HG02571 (cell line): ENCODE measurements around the gene RASL12.
"Not testable (repeated sequence)": the region's sequence is repeated elsewhere in the genome, so short reads cannot be mapped to it uniquely, and the experiment has no call there.

Experiments
- ATAC-seq: cut with Tn5 transposase; IDR thresholded peaks from one replicate; pipeline ENCODE4 v1.9.1; 2021; ENCODE audit warnings: mild to moderate bottlenecking, moderate library complexity; ENCODE audit not compliant: unreplicated experiment

RASL12 gene

DNA sequence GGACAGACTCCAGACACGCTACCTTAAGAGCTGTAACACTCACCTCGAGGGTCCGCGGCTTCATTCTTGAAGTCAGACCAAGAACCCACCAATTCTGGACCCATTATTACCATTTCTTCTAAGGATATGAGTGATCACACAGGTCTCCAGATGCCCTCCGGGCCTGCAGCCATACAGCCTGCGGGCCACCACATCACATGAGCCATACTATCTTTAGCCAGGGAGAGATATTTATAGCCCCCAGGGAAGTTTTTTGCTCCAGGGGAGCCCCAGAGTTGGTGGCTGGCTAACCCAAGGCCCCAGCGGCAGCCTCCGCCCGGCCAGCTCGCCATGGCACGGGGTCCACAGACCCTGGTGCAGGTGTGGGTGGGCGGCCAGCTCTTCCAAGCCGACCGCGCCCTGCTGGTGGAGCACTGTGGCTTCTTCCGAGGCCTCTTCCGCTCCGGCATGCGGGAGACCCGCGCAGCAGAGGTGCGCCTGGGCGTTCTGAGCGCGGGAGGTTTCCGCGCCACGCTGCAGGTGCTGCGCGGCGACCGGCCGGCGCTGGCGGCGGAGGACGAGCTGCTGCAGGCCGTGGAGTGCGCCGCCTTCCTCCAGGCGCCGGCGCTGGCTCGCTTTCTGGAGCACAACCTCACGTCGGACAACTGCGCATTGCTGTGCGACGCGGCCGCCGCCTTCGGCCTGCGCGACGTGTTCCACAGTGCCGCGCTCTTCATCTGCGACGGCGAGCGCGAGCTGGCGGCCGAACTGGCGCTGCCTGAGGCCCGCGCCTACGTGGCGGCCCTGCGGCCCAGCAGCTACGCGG, 8.9 kb upstream of the RASL12 start, which contains the start of gene KBTBD13:
TSS of gene KBTBD13 (plus strand) at position 261 of the 805 bp plus-strand sequence. CDS start at position 331, 70 bp downstream.
- no peak for ATAC-seq

DNA sequence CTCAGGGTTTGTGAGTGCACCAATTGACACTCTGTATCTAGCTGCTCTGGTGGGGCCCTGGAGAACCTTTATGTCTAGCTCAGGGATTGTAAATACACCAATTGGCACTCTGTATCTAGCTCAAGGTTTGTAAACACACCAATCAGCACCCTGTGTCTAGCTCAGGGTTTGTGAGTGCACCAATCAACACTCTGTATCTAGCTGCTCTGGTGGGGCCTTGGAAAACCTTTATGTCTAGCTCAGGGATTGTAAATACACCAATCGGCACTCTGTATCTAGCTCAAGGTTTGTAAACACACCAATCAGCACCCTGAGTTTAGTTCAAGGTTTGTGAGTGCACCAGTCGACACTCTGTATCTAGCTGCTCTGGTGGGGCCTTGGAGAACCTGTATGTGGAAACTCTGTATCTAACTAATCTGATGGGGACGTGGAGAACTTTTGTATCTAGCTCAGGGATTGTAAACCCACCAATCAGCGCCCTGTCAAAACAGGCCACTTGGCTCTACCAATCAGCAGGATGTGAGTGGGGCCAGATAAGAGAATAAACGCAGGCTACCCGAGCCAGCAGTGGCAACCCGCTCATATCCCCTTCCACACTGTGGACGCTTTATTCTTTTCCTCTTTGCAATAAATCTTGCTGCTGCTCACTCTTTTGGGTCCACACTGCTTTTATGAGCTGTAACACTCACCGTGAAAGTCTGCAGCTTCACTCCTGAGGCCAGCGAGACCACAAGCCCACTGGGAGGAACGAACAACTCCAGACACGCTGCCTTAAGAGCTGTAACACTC, 8.0 kb upstream of the RASL12 start:
- ATAC-seq = not testable (repeated sequence)

DNA sequence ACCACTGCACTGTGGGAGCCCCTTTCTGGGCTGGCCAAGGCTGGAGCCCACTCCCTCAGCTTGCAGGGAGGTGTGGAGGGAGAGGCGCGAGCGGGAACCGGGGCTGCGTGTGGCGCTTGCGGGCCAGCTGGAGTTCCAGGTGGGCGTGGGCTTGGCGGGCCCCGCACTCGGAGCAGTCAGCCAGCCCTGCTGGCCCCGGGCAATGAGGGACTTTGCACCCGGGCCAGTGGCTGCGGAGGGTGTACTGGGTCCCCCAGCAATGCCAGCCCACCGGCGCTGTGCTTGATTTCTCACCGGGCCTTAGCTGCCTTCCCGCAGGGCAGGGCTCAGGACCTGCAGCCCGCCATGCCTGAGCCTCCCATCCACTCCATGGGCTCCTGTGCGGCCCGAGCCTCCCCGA, 7.2 kb upstream of the RASL12 start:
- not testable (repeated sequence) for ATAC-seq

DNA sequence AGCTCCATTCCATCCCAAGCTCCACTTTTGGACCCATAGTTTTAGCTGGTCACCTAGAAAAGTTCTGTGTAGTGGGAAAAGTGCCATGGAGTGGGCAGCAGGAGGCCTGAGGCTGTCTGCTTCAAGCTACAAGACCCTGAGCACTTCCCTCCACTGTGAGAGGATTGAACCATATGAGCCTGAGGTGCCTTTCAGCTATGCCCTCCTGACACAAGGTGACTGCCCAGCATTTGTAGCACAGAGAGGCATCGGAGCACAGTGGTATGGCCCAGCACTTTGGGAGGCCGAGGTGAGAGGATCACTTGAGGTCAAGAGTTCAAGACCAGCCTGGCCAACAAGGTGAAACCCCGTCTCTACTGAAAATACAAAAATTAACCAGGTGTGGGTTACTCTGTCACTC, 4.8 kb upstream of the RASL12 start:
- no peak for ATAC-seq

DNA sequence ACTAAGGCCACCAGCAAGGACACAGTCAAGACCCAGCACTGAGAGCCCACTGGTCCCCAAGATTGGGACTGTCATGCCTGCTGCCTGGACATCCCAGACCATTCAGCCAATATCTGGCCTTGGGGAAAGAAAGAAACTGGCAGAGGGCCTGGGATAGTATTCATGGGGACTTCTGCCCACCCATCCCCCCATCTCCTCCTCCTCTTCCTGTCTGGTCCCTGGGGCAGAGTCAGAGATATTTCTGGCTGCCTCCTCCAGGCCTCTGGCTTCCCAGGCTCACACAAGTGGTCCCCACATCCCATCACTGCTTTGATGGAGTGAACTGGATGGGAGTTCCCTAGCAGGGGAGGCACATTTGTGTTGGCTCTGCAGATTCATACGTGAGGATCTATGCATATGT, 4.2 kb upstream of the RASL12 start:
- no peak for ATAC-seq

DNA sequence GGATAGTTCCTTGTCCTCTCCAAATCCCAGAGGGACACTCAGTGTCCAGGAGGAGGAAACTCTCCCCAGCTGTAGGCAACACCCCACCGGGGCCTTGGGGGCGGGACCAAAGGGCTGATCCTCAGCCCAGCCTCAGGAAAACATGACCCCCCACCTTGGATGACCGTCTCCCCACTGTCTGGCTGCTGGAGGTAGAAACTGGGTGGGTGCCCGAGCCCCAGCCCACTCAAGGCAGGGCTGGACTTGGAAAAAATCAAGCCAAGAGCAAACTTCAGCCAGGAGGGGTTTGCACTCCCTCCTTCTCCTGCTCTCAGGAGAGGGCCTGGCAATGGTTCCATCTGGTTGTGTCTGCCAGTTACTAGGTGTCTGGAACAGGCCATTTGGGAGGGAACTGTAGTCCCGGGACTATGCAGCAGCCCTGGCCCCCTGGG, 3.6 kb upstream of the RASL12 start:
- no peak for ATAC-seq

DNA sequence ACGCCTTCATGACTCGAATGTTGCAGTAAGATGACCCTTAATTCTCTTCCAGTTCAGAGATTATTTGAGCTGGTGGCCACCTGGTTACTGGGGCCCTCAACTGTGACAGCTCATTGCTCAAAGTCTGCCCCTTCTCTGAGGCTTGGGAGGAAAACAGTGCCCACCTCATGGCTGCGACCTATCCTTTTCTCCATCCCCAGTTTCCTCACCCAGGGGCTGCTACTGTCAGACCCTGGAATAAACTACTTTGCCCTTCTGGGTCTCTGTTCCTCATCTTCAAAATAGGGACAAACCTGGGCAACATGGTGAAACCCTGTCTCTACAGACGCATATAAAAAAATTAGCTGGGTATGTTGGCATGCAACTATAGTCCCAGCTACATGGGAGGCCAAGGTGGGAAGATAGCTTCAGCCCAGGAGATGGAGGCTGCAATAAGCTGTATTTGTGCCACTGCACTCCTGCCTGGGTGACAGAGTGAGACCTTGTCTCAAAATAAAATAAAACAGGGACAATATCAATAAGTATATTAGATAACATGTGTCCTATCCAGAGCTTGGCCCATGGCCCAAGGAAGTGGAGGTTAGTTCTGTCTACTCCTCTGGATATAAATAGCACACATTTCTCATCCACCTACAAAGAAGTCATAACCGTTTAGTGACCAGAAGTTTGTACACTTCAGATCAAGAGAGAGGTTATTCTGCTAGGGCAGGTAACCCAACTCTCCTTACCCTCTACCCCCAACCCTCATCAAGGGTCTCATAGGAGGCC, 2.2 kb upstream of the RASL12 start:
- ATAC-seq = no peak

DNA sequence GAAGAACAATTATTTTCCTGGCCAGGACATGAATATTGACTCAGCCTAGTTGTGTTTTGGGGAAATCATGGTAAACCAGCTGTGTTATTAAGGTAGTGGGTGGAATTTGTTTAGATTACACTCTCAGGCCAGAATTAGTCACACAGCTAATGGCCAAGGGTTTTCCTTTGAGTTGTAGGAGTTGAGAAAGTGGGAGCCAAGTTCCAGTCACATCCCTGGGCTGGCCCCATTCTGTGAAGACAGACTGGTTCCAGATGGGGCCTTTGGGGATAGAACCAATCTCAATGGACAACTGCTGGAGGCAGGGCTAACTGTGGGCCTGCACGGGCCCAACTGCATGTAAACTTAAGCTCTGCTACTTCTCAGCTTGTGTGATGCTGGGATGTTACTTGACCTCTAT, 1.4 kb upstream of the RASL12 start:
- no peak for ATAC-seq

DNA sequence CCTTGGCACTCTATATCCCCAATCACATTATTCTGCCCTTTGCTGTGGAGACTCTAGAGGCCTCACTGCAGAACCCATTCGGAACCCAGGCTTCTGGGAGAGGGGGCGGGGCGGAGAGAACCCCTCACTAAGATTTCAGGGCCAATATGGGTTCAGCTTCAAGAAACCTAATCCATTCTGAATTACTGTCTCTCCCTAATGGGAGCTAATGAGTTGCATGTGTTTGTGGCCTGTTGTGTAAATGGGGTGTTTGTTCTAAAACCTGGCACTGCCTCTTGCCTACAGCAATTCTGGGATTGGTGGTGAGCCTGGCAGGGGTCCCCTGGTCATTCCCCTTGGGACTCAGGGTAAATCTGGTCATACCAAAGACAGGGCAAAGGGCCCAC, 605 bp upstream of the RASL12 start:
- no peak for ATAC-seq

DNA sequence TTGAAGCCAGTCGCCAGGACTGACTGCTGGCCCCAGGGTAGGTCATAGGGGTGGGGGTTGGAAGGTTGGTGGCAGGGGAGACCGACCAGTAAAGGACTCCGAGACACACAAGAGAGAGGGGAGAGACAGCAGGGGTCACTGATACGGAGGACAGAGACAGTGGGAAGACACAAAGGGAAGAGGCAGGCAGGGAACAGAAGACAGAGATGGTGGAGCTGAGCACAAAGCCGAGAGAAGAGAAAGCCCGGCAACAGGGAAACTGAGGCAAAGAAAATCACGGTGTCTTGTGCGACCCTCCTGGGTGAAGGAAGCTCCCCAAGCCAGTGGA, 510 bp downstream of the RASL12 start:
- no peak for ATAC-seq

DNA sequence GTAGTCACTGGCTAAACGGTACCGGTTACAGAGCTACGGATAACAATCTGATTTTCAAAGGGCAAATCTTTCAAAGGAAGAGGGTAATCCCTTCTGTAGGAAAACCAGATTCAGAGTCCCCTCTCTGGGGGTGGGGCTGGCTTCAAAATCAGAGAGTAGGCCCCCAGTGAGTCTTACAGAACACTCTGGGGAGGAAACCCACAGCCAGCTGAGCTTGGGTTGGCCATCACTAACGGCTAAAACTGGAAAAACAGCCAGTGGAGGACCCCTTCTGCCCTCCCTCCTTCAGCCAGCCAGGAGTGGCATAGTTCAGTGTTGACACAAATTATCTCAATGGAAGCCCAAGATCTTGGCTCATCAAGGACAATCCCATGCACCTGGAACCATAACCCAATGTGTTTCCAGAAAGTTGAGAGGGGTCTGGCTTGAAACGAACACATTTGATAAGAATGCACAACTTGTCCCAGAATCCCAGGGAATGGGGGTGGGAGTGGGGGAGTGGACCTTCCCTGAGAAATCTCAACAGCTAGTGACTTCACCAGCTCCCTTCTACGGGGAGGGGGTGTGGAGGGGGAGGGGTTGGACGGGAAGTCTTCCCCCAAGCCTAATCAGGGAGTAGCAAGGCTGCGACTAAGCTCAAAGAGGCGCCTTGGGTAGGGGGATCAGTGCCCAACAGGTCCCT, 1.0 kb downstream of the RASL12 start:
- ATAC-seq = no peak

DNA sequence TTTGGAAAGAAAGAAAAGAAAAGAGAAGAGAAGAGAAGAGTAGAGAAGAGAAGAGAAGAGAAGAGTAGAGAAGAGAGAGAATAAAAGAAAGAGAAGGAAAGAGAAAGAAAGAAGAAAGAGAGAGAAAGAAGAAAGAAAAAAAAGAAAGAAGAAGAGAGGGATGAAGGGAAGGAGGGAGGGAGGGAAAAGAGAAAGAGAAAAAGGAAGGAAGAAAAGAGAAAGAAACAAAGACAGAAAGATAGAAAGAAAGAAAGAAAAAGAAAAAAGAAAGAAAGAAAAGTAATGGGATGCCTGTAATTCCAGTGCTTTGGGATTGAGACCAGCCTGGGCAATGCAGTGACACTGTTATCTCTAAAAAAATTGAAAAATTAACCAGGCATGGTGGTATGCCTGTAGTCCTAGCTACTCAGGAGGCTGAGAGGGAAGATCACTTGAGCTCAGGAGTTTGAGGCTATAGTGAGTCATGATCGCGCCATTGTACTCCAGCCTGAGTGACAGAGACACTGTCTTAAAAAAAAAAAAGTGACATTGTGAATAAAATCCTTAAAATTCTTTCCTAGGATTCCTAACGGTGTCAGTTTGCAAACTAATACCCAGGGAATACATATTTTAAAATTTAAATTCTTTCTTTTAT, 1.7 kb downstream of the RASL12 start:
- no peak for ATAC-seq

DNA sequence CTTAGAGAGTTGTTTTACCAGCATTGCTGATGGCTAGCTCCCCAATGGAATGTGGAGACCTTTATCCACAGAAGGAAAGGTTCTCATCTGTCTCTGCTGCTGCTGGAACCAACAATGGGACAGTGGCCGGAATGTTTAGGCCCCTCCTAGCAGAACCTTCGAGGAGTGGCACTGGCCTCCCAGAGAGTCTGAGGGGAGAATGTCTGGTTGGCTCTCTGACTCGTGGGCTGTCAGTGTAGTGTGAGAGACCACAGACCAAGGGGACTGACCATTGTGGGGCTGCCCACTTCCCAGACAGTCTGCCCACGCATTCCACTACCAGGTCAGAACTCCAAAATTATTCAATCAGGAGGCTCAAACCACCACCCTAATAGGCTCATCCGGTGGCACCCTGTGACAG, 5.1 kb downstream of the RASL12 start:
- no peak for ATAC-seq

DNA sequence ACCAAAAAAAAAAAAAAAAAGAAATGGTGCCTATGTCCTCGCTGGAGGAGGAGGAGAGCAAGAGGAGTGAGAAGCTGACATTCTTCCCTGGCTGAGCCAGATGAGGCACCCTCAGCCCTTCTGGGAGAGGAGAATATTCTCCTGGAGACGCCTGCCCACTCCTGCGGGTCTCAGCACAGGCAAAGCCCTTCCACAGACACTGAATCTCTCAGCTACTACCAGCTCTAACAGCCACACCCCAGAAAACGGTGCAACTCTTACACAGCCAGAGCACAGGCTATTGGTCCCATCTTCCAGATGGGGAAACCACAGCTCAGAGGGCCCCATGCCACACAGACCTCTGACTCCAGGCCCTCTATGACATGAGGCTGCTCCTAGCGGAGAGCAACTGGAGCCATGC, 5.7 kb downstream of the RASL12 start:
- no peak for ATAC-seq

DNA sequence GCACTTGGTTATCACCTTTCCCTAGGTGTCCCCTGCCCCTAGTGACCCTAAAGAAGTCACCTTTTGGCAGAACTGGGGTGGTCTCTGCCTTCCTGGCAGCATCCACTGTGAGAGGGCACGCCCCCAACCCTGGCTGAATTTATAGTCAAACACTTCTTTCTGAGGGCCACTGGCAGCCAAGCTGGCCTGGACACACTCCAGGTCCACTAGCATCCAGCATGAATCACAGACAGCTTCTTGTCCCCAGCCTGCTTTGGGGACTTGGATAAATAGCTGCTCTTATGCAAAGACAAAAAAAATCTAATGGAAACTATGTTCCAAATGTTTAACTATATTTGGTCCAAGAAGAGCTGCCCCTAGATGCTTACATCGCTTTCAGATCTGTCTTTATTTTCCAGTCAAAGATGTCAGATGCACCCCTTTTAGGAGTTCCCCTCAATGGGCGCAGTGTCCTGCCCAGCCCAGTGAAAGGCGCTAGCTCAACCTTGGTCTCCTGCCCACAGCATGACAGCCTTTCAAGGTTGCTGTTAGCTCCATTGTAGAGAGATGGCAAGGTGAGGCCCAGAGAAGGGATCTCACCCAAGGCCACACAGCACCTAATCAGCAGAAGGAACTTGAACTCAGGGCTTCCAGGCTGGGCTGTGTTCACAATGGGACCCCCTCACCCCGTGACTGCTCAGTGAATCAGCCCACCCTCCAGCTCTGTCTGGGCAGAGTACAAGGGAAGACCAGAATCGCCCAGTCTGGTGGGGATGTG, 7.0 kb downstream of the RASL12 start:
- no peak for ATAC-seq

DNA sequence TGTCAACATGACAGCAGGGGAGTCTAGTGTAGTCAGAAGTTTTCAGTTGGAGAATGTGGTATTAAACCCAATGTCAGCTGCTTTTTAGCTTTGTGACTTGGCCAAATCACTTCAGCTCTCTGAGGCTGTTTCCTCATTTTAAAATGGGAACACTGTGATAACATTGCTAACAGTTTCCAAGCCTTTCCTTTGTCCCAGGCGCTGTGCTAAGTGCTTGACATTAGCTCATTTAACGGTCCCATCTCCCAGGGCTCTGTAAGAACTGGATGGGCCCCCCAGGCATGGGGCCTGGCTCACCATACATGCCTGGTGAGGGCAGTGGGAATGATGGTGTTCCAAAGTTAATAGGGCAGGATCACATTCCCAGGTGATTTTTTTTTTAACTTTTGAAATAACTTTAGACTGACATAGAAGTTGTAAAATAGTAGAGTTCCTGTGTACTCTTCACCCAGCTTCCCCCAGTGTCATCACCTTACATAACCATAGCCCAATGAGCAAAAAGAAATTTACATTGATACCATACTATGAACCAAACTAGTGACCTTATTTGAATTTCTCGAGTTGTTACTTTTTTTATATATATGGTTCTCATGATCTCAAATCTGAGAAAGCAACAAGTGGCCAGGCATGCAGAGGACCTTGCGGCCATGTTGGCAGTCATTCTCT, 7.7 kb downstream of the RASL12 start:
- ATAC-seq = no peak

DNA sequence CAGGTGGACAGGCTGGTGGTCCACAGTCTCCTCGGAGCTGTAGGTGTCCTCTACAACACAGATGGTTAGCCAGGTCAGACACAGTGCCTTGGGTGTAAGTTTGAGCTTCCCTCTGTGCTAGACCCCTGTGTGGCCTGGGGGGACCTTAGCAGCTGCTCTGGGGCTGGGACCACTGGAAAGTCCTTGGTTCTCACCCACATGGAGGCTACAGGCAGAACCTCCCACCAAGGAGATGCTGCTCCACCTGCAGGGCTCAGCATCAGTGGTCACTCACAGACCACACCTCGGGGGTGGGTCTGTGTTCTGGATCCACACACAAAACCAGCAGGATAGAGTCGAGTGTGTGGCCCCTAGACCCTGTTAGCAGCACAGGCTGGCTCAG, 8.4 kb downstream of the RASL12 start:
- no peak for ATAC-seq

DNA sequence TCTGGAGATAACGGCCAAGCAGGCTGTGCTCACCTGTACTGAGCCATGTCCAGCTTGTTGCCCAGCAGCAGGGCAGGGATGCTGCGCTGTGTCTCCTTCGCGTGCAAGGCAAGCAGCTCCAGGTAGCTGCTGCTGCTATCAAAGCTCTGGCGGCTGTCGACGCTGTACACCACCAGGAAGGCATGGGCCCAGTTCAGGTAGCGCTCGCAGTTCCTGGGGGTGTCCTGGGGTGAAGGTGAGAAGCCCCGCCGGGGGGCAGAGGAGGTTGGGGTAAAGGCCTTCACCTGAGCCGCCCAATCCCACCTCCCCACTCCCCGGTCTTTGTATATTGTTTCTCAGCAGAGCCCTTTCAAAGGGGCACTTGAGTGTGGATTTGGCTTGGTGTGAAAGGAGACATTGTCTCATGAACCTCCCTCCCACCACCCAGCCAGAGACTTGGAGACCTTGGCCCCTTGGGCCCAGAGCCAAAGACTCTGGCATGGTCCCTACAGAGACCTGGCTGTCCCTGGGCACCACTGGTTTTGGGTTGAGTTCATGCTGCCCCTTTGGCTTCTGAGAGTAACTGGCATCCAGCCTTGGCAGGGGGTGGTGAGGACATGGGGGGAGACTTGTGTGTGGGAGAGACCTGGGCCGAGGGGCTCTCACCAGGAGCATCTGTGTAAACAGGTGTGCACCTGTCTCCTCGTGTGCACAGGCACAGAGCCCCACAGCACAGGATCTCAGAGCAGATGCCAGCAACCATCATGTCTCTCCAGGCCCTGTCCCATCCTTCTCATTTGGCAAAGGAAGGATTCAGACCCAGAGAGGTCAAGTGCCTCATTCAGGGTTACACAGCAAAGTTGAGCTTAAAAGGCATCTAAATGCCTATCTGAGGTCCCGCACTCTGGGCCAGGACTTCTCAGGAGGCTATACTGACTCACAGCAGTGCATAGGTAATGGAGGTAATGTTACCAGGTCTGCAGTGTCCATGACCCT, 9.1 kb downstream of the RASL12 start:
- ATAC-seq = no peak
